GM15510 (cell line): ENCODE data around the gene OVCH2.

Experiments
- POLR2A ChIP-seq: IDR thresholded peaks from 3 replicates; pipeline ENCODE4 v1.6.1; 2011; ENCODE audit warnings: borderline replicate concordance; ENCODE audit not compliant: insufficient read length; ENCODE audit errors: extremely low read depth

OVCH2 gene

GRCh38 chr11:7677071-7677470 is 29.2 kb downstream of the OVCH2 start:
- TF ChIP-seq POLR2A: no peak

GRCh38 chr11:7675631-7676030 is 30.6 kb downstream of the OVCH2 start:
- TF ChIP-seq POLR2A: no peak

GRCh38 chr11:7673724-7674434 is 32.4 kb downstream of the OVCH2 start:
- TF ChIP-seq POLR2A: no peak

- TF ChIP-seq POLR2A: no peak
These were observed 33.1 kb downstream of the OVCH2 start, which contains the start of gene CYB5R2 for GRCh38 chr11:7672960-7673723. TSS of gene CYB5R2 (minus strand) at chr11:7673500. CDS start at chr11:7672825, 675 bp downstream.

GRCh38 chr11:7672276-7672959 is 33.9 kb downstream of the OVCH2 start:
- TF ChIP-seq POLR2A: no peak

GRCh38 chr11:7671347-7672215 is 34.7 kb downstream of the OVCH2 start:
- no peak for TF ChIP-seq POLR2A

- TF ChIP-seq POLR2A: no peak
These were observed 35.6 kb downstream of the OVCH2 start for GRCh38 chr11:7670641-7671040.

GRCh38 chr11:7668911-7669310 is 37.4 kb downstream of the OVCH2 start:
- TF ChIP-seq POLR2A: no peak

GRCh38 chr11:7668464-7668863 is 37.8 kb downstream of the OVCH2 start:
- no peak for TF ChIP-seq POLR2A

GRCh38 chr11:7667460-7667859 is 38.8 kb downstream of the OVCH2 start:
- no peak for TF ChIP-seq POLR2A

- no peak for TF ChIP-seq POLR2A
These were observed 39.9 kb downstream of the OVCH2 start for GRCh38 chr11:7666292-7666866.

- no peak for TF ChIP-seq POLR2A
These were observed 40.6 kb downstream of the OVCH2 start for GRCh38 chr11:7665473-7666291.

- no peak for TF ChIP-seq POLR2A
These were observed 41.4 kb downstream of the OVCH2 start for GRCh38 chr11:7664867-7665266.
